NAMALWA (cell line): ENCODE data around the gene LHX8.

Experiments
- DNase-seq: peaks from one replicate; pipeline ENCODE4 v3.0.0-alpha.2; 2015; ENCODE audit warnings: low spot score

Gene LHX8

GRCh38 chr1:75203415-75204277, 69.5 kb downstream of the LHX8 start:
- DNase-seq = peak; percentile 70

DNA sequence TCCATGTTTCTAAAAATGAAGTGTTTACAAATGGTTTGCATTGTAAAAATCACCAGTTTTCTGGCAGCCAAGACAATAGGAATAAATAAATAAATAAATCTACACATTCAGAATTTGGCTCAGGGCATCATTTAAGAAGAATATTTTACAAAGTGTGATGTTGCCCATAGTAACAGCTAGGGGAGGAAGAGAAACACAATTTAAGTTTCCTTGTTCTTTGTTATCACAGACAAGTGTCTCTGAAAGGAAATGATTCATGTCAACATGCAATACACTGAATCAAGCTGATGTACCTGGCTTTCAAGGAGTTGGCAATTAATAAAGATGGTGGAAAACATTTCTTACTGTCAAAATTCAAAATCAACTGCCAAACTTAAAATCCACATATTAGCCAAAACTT, 74.7 kb downstream of the LHX8 start:
- no peak for DNase-seq
